Kidney (tissue), 14 donors: ENCODE measurements around the gene CNP. TPM values are rescaled to one million over a fixed set of nuclear protein-coding genes. Genes with fewer than 3 reads are reported as not detected.
"Not testable (repeated sequence)": the region's sequence is repeated elsewhere in the genome, so short reads cannot be mapped to it uniquely, and the experiment has no call there.

Source experiments
- DNase-seq, 5 donors: peaks; one replicate each; pipeline ENCODE4 v3.0.0-alpha.2; 2013 to 2020
- FAIRE-seq: peaks from 2 replicates; lab custom pipeline; 2012; peaks lifted over from hg19 to GRCh38; lab: Jason Lieb, UNC
- H3K27ac ChIP-seq, 2 donors: one replicate each; pipeline ENCODE4 v1.7.0; 2013; ENCODE audit warnings: low read depth in 2 of 2, low read length in 2 of 2, inconsistent platforms in 1 of 2
- H3K27me3 ChIP-seq: one replicate; pipeline ENCODE4 v1.7.1; 2013; ENCODE audit warnings: low read length, inconsistent platforms; ENCODE audit not compliant: control insufficient read depth, insufficient read depth
- H3K36me3 ChIP-seq, 3 donors: one replicate each; pipeline versions ENCODE4 v1.7.0 to v1.7.1; 2013; ENCODE audit warnings: low read length in 3 of 3, control low read depth in 1 of 3, inconsistent platforms in 1 of 3; ENCODE audit not compliant: insufficient read depth in 3 of 3, control insufficient read depth in 2 of 3
- H3K4me1 ChIP-seq, 3 donors: one replicate each; pipeline versions ENCODE4 v1.7.0 to v1.7.1; 2013; ENCODE audit warnings: low read length in 3 of 3, inconsistent platforms in 1 of 3, low read depth in 1 of 3; ENCODE audit not compliant: control insufficient read depth in 2 of 3, insufficient read depth in 2 of 3
- H3K4me3 ChIP-seq, 3 donors: one replicate each; pipeline versions ENCODE4 v1.7.0 to v1.8.1; 2013; ENCODE audit warnings: low read length in 3 of 3, control low read depth in 1 of 3, inconsistent platforms in 1 of 3
- H3K9ac ChIP-seq, 3 donors: one replicate each; pipeline versions ENCODE4 v1.7.0 to v1.7.1; 2013; ENCODE audit warnings: low read length in 3 of 3, control low read depth in 1 of 3, inconsistent platforms in 1 of 3
- H3K9me3 ChIP-seq, 3 donors: one replicate each; pipeline versions ENCODE4 v1.7.0 to v1.7.1; 2013; ENCODE audit warnings: low read length in 3 of 3, control low read depth in 1 of 3, inconsistent platforms in 1 of 3; ENCODE audit not compliant: control insufficient read depth in 2 of 3, insufficient read depth in 1 of 3
- CTCF ChIP-seq: IDR thresholded peaks from 3 replicates; pipeline ENCODE4 v1.5.1; 2012; ENCODE audit warnings: mild to moderate bottlenecking, moderate library complexity, borderline replicate concordance; ENCODE audit not compliant: insufficient read depth; ENCODE audit errors: extremely low read depth
- intact Hi-C: fragments of 100-400 bp; cut with DNase I; formaldehyde crosslinking; loops from one replicate; pipeline ENCODE4 v1.11.1; 2022
- polyA plus RNA-seq: library from polyadenylated mRNA; stranded (reverse); fragments of 350-450 nt; fragmentation: Illumina TruSeq; extraction: RNeasy Lipid Tissue Mini Kit (QIAGEN cat#74804); gene quantifications from one replicate; pipeline ENCODE4 v1.2.3, GENCODE V29; 2014; ENCODE audit warnings: low read depth, low replicate concordance; ENCODE audit not compliant: insufficient read depth
- total RNA-seq: library from RNA; stranded (reverse); fragmentation: NEBNext Ultra II Directional; extraction: Animal tissue kit (Norgen Biotek cat#: 25700); gene quantifications from one replicate; pipeline ENCODE4 v1.2.1, GENCODE V29; 2021
- donor health status: control.
- donor health status: control.
- donor health status: control.
- donor health status: control.
- donor health status: control.
- donor health status: DM: yes; HTN: yes; CAD: no.
- donor health status: Normal renal cell carcinoma (clear cell type).

The CNP gene
- total and polyA plus RNA-seq, 2 donors from 2014 or later, result 64.0 to 87.5 TPM

DNA sequence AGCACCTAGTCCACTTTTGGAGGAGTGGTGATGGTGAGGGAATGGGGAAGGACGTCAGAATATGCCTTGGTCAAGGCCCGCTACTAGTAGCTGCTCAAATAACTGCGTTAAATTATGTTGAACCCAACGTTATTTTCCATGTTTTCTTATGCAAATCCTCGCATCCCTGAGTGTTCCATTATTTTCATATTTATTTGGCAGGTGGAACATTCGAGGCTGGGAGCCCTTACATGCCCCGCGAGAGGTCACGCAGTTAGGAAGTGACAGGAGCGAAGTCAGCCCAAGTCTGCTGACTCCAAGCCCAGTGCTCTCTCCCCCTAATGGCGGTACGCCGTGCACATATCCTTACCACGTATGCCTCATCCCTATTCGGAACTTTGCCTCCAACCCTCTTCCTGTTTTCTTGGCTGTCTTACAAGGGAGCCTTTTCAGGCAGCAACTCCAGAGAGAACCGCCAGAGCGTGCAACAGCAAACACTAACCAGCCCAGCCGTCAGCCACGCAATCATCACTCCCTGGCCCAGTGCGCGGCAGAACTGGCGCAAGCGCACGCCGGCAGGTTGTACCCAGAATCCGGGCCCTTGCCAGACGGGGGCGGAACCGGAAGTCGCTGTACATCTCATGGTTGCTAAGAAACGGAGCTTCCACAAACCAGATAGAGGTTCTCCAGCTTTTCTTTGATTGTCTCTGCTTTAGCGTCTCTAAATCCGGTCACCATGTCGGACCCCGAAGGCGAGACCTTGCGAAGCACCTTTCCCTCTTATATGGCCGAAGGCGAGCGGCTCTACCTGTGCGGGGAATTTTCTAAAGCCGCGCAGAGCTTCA, 36.4 kb upstream of the CNP start, which contains the start of gene ODAD4:
Gene ODAD4, plus strand, starts transcription at position 609 of the 824 bp plus-strand sequence. Its CDS starts 107 bp downstream, at position 716.
- peaks cover 0 to 1% (median 0%) of the 10 kb centered on the region in 3 donors for H3K36me3 ChIP-seq
- peak within 1 kb of the TSS; percentile 71 to 92 for H3K27ac ChIP-seq
- no peak for FAIRE-seq

DNA sequence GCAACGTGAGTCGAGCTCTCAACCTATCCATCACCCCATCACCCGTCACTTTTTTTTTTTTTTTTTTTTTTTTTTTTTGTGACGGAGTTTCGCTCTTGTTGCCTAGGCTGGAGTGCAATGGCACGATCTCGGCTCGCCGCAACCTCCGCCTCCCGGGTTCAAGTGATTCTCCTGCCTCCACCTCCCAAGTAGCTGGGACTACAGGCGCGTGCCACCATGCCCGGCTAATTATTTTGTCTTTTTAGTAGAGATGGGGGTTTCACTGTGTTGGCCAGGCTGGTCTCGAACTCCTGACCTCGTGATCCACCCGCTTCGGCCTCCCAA, 35.8 kb upstream of the CNP start:
- Histone ChIP-seq H3K27ac (peak overlapping the region in 1 of 2 donors; percentile 57), H3K4me3 (peak overlapping the region; percentile 87 to 98 (median 98)), H3K9ac (peak overlapping the region; percentile 41 to 97 (median 72))
- FAIRE-seq, intact Hi-C loops, H3K36me3 ChIP-seq, H3K27me3 ChIP-seq, H3K9me3 ChIP-seq, H3K4me1 ChIP-seq, DNase-seq: not testable (repeated sequence)

More for the DNA sequence above, 36.4 kb upstream of the CNP start, which contains the start of gene ODAD4:
- H3K9ac ChIP-seq, result peak within 1 kb of the TSS; percentile 72 to 99 (median 97)
- peaks cover 0 to 6% (median 5%) of the 10 kb centered on the region in 3 donors for H3K4me1 ChIP-seq
- H3K9me3 ChIP-seq, result no peaks in the 10 kb centered on the region
- H3K4me3 ChIP-seq, result peak within 1 kb of the TSS; percentile 87 to 98 (median 98)
- DNase-seq, result peak; percentile 96 to 99 (median 98)
- no peaks in the 10 kb centered on the region for H3K27me3 ChIP-seq
- intact Hi-C loops, result no loop called here
- peak; percentile 52 for TF ChIP-seq CTCF

- H3K27ac ChIP-seq, H3K4me3 ChIP-seq, H3K9me3 ChIP-seq, H3K27me3 ChIP-seq, H3K9ac ChIP-seq, DNase-seq, FAIRE-seq, intact Hi-C loops, H3K4me1 ChIP-seq: not testable (repeated sequence)
- H3K36me3 ChIP-seq, result peaks cover 0 to 12% (median 0%) of the 10 kb centered on the region in 3 donors
Measured at GRCh38 chr17:41931715-41932114, 34.9 kb upstream of the CNP start.

DNA sequence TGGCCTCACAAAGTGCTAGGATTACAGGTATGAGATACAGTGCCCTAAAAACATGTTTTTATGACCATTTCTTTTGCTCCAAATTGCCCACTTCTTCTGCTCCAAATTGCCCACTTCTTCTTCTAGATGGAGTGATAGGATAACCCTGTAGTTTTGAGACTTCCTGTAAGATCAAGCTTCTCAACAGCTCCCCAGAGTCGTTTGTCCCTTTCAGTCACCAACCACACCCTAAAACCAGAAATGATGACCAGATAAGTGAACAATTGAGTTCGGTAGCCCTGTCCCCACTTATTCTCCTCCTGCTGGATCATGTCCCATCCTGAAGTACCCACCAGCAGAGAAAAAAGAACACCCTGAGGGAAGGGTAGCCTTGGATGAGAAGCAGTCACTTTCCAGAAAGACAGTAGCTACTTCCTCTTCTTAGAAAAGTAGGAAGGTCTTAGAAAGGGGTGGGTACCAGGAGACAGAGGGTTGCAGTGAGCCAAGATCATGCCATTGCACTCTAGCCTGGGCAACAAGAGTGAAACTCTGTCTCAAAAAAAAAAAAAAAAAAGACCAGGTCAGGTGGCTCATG, 33.7 kb upstream of the CNP start:
- no peak for DNase-seq
- Histone ChIP-seq H3K27me3 (no peaks in the 10 kb centered on the region), H3K4me1 (peaks cover 0 to 6% (median 5%) of the 10 kb centered on the region in 3 donors), H3K27ac (no peak overlapping the region), H3K9me3 (no peaks in the 10 kb centered on the region), H3K9ac (no peak overlapping the region), H3K4me3 (no peak overlapping the region), H3K36me3 (peaks cover 0 to 17% (median 0%) of the 10 kb centered on the region in 3 donors)
- intact Hi-C loops, result no loop called here
- no peak for TF ChIP-seq CTCF
- no peak for FAIRE-seq
